GM21723 (cell line): ENCODE results near the gene PIAS4.

Source experiments
- ATAC-seq: cut with Tn5 transposase; IDR thresholded peaks from one replicate; pipeline ENCODE4 v1.9.1; 2021; ENCODE audit warnings: mild to moderate bottlenecking, moderate library complexity; ENCODE audit not compliant: unreplicated experiment

The PIAS4 gene

DNA sequence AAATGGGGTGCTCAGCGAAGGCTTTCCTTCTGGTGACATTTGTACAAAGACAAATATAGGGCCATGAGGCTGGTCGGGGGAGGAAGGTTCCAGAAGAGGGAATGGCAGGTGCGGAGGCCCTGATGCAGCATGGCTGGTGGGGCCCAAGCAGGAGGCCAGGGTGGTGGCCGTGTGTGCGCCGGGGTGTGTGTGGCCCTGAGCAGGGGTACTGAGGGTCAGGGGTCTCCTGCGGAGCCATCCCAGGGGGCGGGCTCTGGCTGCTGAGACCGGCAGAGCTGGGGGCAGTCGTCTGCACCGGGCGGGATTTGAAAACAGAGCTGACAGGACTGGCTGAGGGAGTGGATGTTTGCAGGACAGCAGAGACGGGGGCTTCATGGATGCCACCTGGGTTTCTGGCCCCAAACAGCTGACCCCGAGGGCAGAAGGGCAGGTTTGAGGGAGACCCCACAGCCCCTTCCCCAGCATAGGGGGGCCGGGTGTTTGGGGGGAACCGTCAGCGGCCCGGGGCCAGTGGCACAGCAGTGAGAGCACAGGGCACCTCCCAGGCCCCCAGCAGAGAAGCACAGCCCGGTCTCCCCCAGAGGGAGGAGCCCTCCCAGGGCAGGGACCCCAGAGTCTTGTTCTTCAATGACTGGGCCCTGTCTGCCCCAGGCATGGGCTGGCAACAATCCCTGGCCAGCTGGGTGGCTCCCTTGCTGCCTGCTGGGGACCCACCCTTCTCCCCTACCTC is 11.4 kb downstream of the PIAS4 start:
- ATAC-seq = no peak

DNA sequence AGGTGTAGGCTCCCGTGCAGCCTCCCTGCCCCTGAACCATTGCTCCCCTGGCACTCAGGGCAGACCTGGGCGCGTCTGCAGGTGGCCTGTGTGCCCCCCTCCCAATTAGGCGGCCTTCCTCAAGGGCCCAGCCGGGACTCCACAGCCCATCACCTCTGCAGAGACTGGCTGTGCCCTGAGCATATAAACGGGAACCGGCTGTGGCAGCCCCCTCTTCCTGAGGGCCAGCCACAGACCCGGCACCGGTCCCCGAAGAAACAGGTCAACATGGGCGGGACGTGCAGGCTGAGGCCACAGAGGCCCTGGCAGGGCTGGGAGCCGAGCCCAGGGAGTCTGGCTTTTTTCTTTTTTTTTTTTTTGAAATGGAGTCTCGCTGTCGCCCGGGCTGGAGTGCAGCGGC is 12.0 kb downstream of the PIAS4 start:
- ATAC-seq = no peak

GRCh38 chr19:4023600-4024398 is 16.3 kb downstream of the PIAS4 start:
- no peak for ATAC-seq

- ATAC-seq = no peak
Observed at GRCh38 chr19:4025317-4025716, 17.8 kb downstream of the PIAS4 start.

DNA sequence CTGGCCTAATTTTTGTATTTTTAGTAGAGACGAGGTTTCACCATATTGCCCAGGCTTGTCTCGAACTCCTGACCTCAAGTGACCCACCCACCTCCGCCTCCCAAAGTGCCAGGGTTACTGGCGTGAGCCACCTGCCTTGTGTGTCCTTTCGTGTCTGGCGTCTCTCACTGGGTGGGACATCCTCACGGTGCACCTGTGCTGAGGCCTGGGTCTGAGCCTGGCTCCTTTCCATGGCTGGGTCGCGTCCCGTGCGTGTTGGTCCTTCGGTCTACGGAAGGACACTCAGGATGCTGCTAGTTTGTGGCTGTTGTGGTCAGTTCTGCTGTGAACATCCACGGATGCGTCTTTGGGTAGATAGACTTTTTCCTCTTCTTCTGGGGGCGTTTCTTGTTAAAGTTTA is 19.6 kb downstream of the PIAS4 start:
- no peak for ATAC-seq

GRCh38 chr19:4028334-4029246 is 21.1 kb downstream of the PIAS4 start:
- ATAC-seq = no peak

DNA sequence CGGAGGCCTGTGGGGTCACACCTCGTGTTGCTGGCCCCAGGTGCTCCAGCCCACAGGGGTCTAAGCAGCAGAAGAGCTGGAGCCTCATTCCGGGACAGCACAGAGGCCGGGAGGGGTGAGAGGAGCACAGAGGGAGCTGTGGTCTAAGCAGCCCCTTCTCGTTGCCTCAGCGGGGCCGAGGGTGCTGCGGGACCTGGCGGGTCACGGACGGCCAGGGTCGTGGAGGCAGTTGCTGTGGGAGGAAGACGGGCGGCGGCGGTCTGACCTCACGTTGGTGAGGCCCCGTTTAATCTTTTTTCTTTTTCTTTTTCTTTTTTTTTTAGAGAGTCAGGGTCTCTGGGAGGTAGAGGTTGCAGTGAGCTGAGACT is 21.7 kb downstream of the PIAS4 start:
- no peak for ATAC-seq

DNA sequence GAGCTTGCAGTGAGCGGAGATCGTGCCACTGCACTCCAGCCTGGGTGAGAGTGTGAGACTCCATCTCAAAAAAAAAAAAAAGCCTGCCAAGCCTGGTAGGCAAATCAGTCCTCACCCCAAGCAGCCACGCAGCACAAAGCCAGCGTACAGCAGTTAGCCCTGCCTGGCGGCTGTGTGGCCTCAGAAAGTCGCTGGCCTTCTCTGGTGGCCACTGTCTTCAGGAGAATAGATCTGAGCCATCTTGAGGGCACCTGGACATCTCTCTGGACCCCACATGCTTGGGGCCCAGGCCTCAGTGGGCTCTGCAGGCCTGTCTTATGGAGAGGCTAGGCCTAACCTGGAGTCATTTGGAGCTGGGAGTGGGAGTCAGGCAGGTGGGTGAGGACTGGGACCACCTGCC is 23.0 kb downstream of the PIAS4 start:
- no peak for ATAC-seq

DNA sequence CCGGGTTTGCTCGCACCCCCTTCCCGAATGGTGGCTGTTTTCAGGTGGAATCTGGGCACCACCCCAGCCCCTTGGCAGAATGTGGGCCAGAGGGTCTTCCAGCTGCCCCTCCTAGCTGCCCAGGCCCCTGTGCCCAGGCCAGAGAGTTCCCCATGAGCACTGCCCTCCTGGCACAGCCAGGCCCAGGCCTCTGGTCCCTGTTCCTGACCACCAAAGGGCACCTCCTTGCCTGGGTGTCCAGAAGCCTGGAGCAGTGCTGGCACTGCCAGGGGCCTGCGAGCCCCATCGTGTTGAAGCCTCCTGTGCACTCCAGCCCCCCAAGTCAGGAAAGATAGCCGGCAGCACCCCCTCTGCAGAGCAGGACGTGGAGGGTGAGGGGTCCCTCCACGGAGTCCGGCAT is 23.4 kb downstream of the PIAS4 start:
- no peak for ATAC-seq

- ATAC-seq = no peak
Observed at GRCh38 chr19:4031420-4031819, 23.9 kb downstream of the PIAS4 start.

DNA sequence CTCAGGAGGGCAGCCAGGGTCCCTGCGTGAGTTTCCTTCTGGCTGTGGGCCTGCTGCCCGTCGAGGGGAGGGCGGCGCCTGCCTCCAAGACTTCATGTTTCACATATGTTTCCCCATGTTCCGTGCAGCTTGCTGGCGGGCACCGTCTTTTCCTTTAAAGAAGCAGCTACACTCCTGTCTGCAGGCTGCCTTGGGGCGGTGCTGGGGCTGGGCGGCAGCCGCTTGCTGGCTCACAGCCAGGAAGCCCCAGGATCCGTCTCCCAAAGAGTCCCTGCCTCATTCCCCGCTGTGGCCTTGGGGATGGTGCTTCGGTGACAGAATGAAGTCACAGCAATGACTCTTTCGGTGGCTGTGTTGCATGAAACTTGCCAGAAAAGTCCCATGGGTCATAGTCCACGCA is 24.9 kb downstream of the PIAS4 start:
- ATAC-seq = no peak

GRCh38 chr19:4033028-4033956 is 25.8 kb downstream of the PIAS4 start:
- ATAC-seq = no peak

GRCh38 chr19:4034048-4035017 is 26.8 kb downstream of the PIAS4 start:
- ATAC-seq = no peak

GRCh38 chr19:4035018-4035566 is 27.6 kb downstream of the PIAS4 start:
- no peak for ATAC-seq

- no peak for ATAC-seq
Observed at GRCh38 chr19:4035582-4035981, 28.0 kb downstream of the PIAS4 start.

GRCh38 chr19:4036576-4037300 is 29.2 kb downstream of the PIAS4 start:
- no peak for ATAC-seq

- ATAC-seq = no peak
Observed at GRCh38 chr19:4037301-4037949, 29.9 kb downstream of the PIAS4 start.

DNA sequence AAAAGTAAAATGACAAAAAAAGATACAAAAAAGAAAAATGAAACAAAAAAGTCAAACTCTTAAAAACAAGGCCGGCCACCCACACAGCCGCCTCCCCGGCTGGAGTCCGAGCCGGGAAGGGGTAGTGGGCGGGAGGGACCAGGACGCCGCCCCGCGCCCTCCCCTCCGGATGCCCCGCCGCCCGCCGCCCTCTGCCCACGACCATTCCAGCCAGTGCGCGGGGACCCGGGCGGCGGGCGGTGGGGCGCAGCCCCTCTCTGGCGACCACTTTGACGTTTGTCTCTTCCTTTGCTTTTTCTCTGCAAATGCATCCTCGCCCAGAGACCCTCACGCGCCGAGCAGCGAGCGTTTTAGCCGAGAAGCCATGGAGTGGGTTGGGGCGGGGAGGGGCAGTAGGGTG is 30.5 kb downstream of the PIAS4 start:
- ATAC-seq = no peak
